Measurements from ENCODE around the gene CTDSP2. TPM values are rescaled to one million over a fixed set of nuclear protein-coding genes. Genes with fewer than 3 reads are reported as not detected.

Gene CTDSP2
- total RNA-seq, 2 donors from 2014 or later = 67.6 to 105 TPM

- Histone ChIP-seq H3K36me3 (peaks cover 27% of the 10 kb centered on the region), H3K27ac (peak overlapping the region in 1 of 2 donors; percentile 61)
- DNase-seq (ENCODE audit: low spot score) = no peak
These were observed 64.3 kb downstream of the CTDSP2 start for GRCh38 chr12:57782243-57782607.

DNA sequence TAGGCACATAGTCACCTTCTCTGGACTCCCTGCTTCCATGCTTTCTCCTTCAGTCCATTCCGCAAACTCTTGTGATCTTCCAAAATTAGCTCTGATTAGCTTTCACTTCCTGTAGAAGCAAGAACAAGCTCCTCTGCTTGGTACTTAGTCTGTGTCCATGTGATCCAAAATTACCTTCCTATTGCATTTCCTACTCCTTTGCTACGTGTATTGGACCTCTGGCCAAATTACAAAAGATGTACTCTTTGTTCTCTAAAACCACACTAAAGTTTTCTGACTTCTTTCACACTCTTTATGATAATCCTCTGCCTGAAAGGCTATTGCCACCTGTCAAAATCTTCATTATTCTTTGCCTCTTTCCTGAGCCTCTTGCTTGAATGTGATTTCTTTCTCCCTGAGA lies 64.7 kb downstream of the CTDSP2 start:
- Histone ChIP-seq H3K9me3 (no peaks in the 10 kb centered on the region), H3K36me3 (peaks cover 23% of the 10 kb centered on the region), H3K4me3 (no peak overlapping the region), H3K4me1 (peaks cover 0 to 16% of the 10 kb centered on the region in 2 donors), H3K27me3 (no peaks in the 10 kb centered on the region), H3K27ac (no peak overlapping the region)
- DNase-seq (ENCODE audit: low spot score) = no peak
- TF ChIP-seq, protein P1, sequence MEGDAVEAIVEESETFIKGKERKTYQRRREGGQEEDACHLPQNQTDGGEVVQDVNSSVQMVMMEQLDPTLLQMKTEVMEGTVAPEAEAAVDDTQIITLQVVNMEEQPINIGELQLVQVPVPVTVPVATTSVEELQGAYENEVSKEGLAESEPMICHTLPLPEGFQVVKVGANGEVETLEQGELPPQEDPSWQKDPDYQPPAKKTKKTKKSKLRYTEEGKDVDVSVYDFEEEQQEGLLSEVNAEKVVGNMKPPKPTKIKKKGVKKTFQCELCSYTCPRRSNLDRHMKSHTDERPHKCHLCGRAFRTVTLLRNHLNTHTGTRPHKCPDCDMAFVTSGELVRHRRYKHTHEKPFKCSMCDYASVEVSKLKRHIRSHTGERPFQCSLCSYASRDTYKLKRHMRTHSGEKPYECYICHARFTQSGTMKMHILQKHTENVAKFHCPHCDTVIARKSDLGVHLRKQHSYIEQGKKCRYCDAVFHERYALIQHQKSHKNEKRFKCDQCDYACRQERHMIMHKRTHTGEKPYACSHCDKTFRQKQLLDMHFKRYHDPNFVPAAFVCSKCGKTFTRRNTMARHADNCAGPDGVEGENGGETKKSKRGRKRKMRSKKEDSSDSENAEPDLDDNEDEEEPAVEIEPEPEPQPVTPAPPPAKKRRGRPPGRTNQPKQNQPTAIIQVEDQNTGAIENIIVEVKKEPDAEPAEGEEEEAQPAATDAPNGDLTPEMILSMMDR (IDR thresholded peaks at IDR 0.05) = no peak

More at GRCh38 chr12:57782243-57782607, 64.3 kb downstream of the CTDSP2 start:
- Histone ChIP-seq H3K4me1 (peaks cover 0 to 16% of the 10 kb centered on the region in 2 donors), H3K4me3 (peak overlapping the region; percentile 77 to 100), H3K27me3 (no peaks in the 10 kb centered on the region), H3K9me3 (no peaks in the 10 kb centered on the region)
- TF ChIP-seq, protein P1 (IDR thresholded peaks at IDR 0.05) = no peak

GRCh38 chr12:57781244-57781643 lies 65.3 kb downstream of the CTDSP2 start:
- H3K27me3 ChIP-seq = no peaks in the 10 kb centered on the region
- peaks cover 0 to 16% of the 10 kb centered on the region in 2 donors for H3K4me1 ChIP-seq
- H3K27ac ChIP-seq = no peak overlapping the region
- peaks cover 18% of the 10 kb centered on the region for H3K36me3 ChIP-seq
- TF ChIP-seq, protein P1 (IDR thresholded peaks at IDR 0.05) = no peak
- no peak overlapping the region for H3K4me3 ChIP-seq
- DNase-seq (ENCODE audit: low spot score) = no peak
- no peaks in the 10 kb centered on the region for H3K9me3 ChIP-seq

GRCh38 chr12:57780284-57780897 lies 66.1 kb downstream of the CTDSP2 start:
- H3K36me3 ChIP-seq = peaks cover 9% of the 10 kb centered on the region
- TF ChIP-seq, protein P1 (IDR thresholded peaks at IDR 0.05) = no peak
- H3K4me3 ChIP-seq = no peak overlapping the region
- no peaks in the 10 kb centered on the region for H3K27me3 ChIP-seq
- H3K4me1 ChIP-seq = peaks cover 0 to 16% of the 10 kb centered on the region in 2 donors
- no peak overlapping the region for H3K27ac ChIP-seq
- DNase-seq (ENCODE audit: low spot score) = no peak
- no peaks in the 10 kb centered on the region for H3K9me3 ChIP-seq

DNA sequence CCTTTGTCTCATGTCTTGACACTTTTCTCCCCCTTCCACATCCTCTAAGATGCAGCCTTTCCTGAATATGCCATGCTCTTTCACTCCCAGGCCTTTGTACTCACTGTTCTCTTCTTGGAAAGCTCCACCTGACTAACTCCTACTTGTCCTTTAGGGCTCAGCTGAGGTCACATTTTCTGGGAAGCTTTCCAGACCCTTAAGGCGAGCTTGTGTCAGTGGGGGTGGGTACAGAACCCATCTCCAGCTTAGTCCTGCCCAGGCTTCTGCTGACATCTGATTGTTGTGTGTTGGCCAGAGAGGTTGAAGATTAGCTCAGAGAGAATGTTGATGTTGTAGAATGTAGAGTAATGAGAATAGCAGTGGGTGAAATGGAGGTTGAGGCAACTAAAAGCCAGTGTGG lies 66.8 kb downstream of the CTDSP2 start:
- DNase-seq (ENCODE audit: low spot score) = no peak
- H3K4me1 ChIP-seq = peaks cover 0 to 16% of the 10 kb centered on the region in 2 donors
- no peak overlapping the region for H3K27ac ChIP-seq
- H3K9me3 ChIP-seq = no peaks in the 10 kb centered on the region
- H3K27me3 ChIP-seq = no peaks in the 10 kb centered on the region
- TF ChIP-seq, protein P1 (IDR thresholded peaks at IDR 0.05) = no peak
- H3K4me3 ChIP-seq = no peak overlapping the region
- H3K36me3 ChIP-seq = peaks cover 5% of the 10 kb centered on the region

GRCh38 chr12:57777911-57778310 lies 68.6 kb downstream of the CTDSP2 start:
- TF ChIP-seq, protein P1 (IDR thresholded peaks at IDR 0.05) = no peak

More at GRCh38 chr12:57777911-57778310, 68.6 kb downstream of the CTDSP2 start:
- peaks cover 0 to 12% of the 10 kb centered on the region in 2 donors for H3K4me1 ChIP-seq
- H3K4me3 ChIP-seq = no peak overlapping the region
- H3K27ac ChIP-seq = no peak overlapping the region
- no peak for DNase-seq (ENCODE audit: low spot score)
- no peaks in the 10 kb centered on the region for H3K36me3 ChIP-seq
- no peaks in the 10 kb centered on the region for H3K27me3 ChIP-seq
- no peaks in the 10 kb centered on the region for H3K9me3 ChIP-seq

All from right atrium auricular region (tissue), 2 donors.